Astrocyte (in vitro differentiated cells and primary cell): Measurements from ENCODE around the gene UPB1.

ENCODE experiments used
- EZH2 ChIP-seq: IDR thresholded peaks from 2 replicates; pipeline ENCODE4 v1.6.1; 2012; ENCODE audit warnings: mild to moderate bottlenecking, low read length, inconsistent platforms; ENCODE audit not compliant: insufficient read depth
- TF ChIP-seq, protein P1 (sequence below): IDR thresholded peaks from 2 replicates; pipeline ENCODE4 v1.5.1; 2011; ENCODE audit warnings: low read depth, mild to moderate bottlenecking, inconsistent platforms, low read length, moderate library complexity; ENCODE audit not compliant: insufficient read depth

DNA sequence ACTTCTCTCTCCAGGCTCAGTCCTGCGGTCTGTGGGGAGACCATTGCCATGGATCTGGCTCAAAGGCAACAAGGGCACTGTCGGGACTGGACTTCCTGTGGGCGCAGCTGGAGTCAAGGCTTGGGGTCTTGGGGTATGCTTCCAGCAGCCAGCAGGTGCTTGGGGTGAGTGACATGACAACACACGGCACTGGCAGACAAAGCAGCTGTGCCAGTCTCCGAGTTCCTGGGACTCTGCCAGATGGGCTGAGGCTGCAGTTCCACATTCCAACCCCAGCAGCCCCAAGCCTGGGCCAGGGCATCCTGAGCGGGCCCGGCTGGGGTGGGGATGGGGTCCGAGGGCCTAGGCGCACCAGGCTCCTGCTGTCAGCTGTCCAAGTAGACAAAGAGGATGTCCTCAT, 47.5 kb downstream of the UPB1 start:
- TF ChIP-seq EZH2, result no peak
- TF ChIP-seq, protein P1, sequence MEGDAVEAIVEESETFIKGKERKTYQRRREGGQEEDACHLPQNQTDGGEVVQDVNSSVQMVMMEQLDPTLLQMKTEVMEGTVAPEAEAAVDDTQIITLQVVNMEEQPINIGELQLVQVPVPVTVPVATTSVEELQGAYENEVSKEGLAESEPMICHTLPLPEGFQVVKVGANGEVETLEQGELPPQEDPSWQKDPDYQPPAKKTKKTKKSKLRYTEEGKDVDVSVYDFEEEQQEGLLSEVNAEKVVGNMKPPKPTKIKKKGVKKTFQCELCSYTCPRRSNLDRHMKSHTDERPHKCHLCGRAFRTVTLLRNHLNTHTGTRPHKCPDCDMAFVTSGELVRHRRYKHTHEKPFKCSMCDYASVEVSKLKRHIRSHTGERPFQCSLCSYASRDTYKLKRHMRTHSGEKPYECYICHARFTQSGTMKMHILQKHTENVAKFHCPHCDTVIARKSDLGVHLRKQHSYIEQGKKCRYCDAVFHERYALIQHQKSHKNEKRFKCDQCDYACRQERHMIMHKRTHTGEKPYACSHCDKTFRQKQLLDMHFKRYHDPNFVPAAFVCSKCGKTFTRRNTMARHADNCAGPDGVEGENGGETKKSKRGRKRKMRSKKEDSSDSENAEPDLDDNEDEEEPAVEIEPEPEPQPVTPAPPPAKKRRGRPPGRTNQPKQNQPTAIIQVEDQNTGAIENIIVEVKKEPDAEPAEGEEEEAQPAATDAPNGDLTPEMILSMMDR, result no peak
